H9 (cell line): Measurements from ENCODE around the gene TEX54. TPM values are rescaled to one million over a fixed set of nuclear protein-coding genes. Genes with fewer than 3 reads are reported as not detected.

Source experiments
- DNase-seq: peaks from one replicate; pipeline ENCODE4 v3.0.0-alpha.2; 2017
- H2AFZ ChIP-seq: one replicate; pipeline ENCODE4 v1.6.1; 2013; ENCODE audit warnings: mild to moderate bottlenecking, low read length, control low read depth, moderate library complexity
- H2AK5ac ChIP-seq: 2 replicates; pipeline ENCODE4 v1.6.1; 2013; ENCODE audit warnings: low read length, control low read depth, mixed read lengths; ENCODE audit not compliant: insufficient read length
- H2BK120ac ChIP-seq: one replicate; pipeline ENCODE4 v1.6.1; 2013; ENCODE audit warnings: low read depth, mild to moderate bottlenecking, low read length, control low read depth, inconsistent platforms; ENCODE audit not compliant: poor library complexity, severe bottlenecking
- H2BK12ac ChIP-seq: 2 replicates; pipeline ENCODE4 v1.6.1; 2013; ENCODE audit warnings: low read length, control low read depth, mixed read lengths, low read depth; ENCODE audit not compliant: insufficient read length
- H2BK15ac ChIP-seq: 2 replicates; pipeline ENCODE4 v1.6.1; 2013; ENCODE audit warnings: low read depth, low read length, control low read depth
- H2BK20ac ChIP-seq: one replicate; pipeline ENCODE4 v1.6.1; 2013; ENCODE audit warnings: low read depth, mild to moderate bottlenecking, low read length, control low read depth, inconsistent platforms; ENCODE audit not compliant: poor library complexity, severe bottlenecking
- H2BK5ac ChIP-seq: 2 replicates; pipeline ENCODE4 v1.6.1; 2013; ENCODE audit warnings: low read length, control low read depth, mixed read lengths; ENCODE audit not compliant: insufficient read length
- H3K14ac ChIP-seq: 2 replicates; pipeline ENCODE4 v1.6.1; 2013; ENCODE audit warnings: low read length, control low read depth; ENCODE audit not compliant: insufficient read depth
- H3K18ac ChIP-seq: 2 replicates; pipeline ENCODE4 v1.6.1; 2013; ENCODE audit warnings: low read depth, mild to moderate bottlenecking, mixed read lengths, low read length, control low read depth; ENCODE audit not compliant: insufficient read length
- H3K23ac ChIP-seq: 2 replicates; pipeline ENCODE4 v1.6.1; 2013; ENCODE audit warnings: low read length, control low read depth, mixed read lengths, low read depth; ENCODE audit not compliant: insufficient read length
- H3K23me2 ChIP-seq: 2 replicates; pipeline ENCODE4 v1.6.1; 2013; ENCODE audit warnings: low read depth, mild to moderate bottlenecking, mixed read lengths, low read length, control low read depth; ENCODE audit not compliant: insufficient read length, poor library complexity, severe bottlenecking
- H3K27ac ChIP-seq: 2 replicates; pipeline ENCODE4 v1.5.1; 2013; ENCODE audit warnings: low read length, control low read depth, mixed read lengths, low read depth; ENCODE audit not compliant: insufficient read length
- H3K27me3 ChIP-seq: 2 replicates; pipeline ENCODE4 v1.6.1; 2013; ENCODE audit warnings: low read length, control low read depth, inconsistent platforms; ENCODE audit not compliant: insufficient read depth
- H3K4ac ChIP-seq: 2 replicates; pipeline ENCODE4 v1.6.1; 2013; ENCODE audit warnings: low read depth, mild to moderate bottlenecking, control low read depth, inconsistent platforms, low read length, moderate library complexity
- H3K4me1 ChIP-seq: 2 replicates; pipeline ENCODE4 v1.6.1; 2013; ENCODE audit warnings: low read length, control low read depth, inconsistent platforms; ENCODE audit not compliant: insufficient read depth
- H3K4me2 ChIP-seq: 2 replicates; pipeline ENCODE4 v1.6.1; 2013; ENCODE audit warnings: low read length, control low read depth, mixed read lengths; ENCODE audit not compliant: insufficient read length, insufficient read depth
- H3K56ac ChIP-seq: 2 replicates; pipeline ENCODE4 v1.6.1; 2013; ENCODE audit warnings: low read depth, mild to moderate bottlenecking, mixed read lengths, low read length, control low read depth; ENCODE audit not compliant: insufficient read length
- H3K79me1 ChIP-seq: 2 replicates; pipeline ENCODE4 v1.6.1; 2013; ENCODE audit warnings: low read depth, mild to moderate bottlenecking, moderate library complexity, low read length, control low read depth, inconsistent platforms; ENCODE audit not compliant: insufficient read depth, poor library complexity, severe bottlenecking
- H3K79me2 ChIP-seq: 2 replicates; pipeline ENCODE4 v1.6.1; 2013; ENCODE audit warnings: low read length, control low read depth, inconsistent platforms; ENCODE audit not compliant: insufficient read depth
- H3K9ac ChIP-seq: 2 replicates; pipeline ENCODE4 v1.6.1; 2013; ENCODE audit warnings: low read length, control low read depth, mixed read lengths; ENCODE audit not compliant: insufficient read length; ENCODE audit errors: extremely low read depth
- H3K9me3 ChIP-seq: one replicate; pipeline ENCODE4 v1.6.1; 2013; ENCODE audit warnings: low read depth, low read length, inconsistent platforms; ENCODE audit not compliant: control insufficient read depth
- H3T11ph ChIP-seq: one replicate; pipeline ENCODE4 v1.6.1; 2013; ENCODE audit warnings: mild to moderate bottlenecking, low read length, control low read depth, inconsistent platforms
- H4K20me1 ChIP-seq: one replicate; pipeline ENCODE4 v1.6.1; 2013; ENCODE audit not compliant: control insufficient read depth, insufficient read length, insufficient read depth
- H4K5ac ChIP-seq: 2 replicates; pipeline ENCODE4 v1.6.1; 2013; ENCODE audit warnings: low read depth, mild to moderate bottlenecking, mixed read lengths, low read length, control low read depth; ENCODE audit not compliant: insufficient read length
- H4K8ac ChIP-seq: replicated peaks from 2 replicates; pipeline ENCODE4 v1.6.1; 2013; ENCODE audit warnings: low read length, control low read depth, mixed read lengths, low read depth; ENCODE audit not compliant: insufficient read length
- H4K91ac ChIP-seq: 2 replicates; pipeline ENCODE4 v1.6.1; 2013; ENCODE audit warnings: low read depth, mild to moderate bottlenecking, moderate library complexity, mixed read lengths, low read length, control low read depth; ENCODE audit not compliant: insufficient read length
- H3K27ac Mint-ChIP-seq, 3 experiments: 2 replicates in 2 of 3; 3 replicates in 1 of 3; pipeline ENCODE4 v1.8.0; 2020 to 2021; ENCODE audit warnings: mixed read lengths in 3 of 3, mild to moderate bottlenecking in 1 of 3, moderate library complexity in 1 of 3
- H3K27me3 Mint-ChIP-seq: 2 replicates; pipeline ENCODE4 v1.8.0; 2021; ENCODE audit warnings: low read depth, mild to moderate bottlenecking, moderate library complexity, mixed read lengths
- H3K36me3 Mint-ChIP-seq, 3 experiments: 2 replicates in 2 of 3; 3 replicates in 1 of 3; pipeline ENCODE4 v1.8.0; 2020 to 2021; ENCODE audit warnings: low read depth in 3 of 3, mixed read lengths in 3 of 3; ENCODE audit not compliant: insufficient read depth in 1 of 3
- H3K4me1 Mint-ChIP-seq, 2 experiments: 2 replicates each; pipeline ENCODE4 v1.8.0; 2020; ENCODE audit warnings: mixed read lengths in 2 of 2
- H3K4me3 Mint-ChIP-seq, 2 experiments: 2 replicates in 1 of 2; 3 replicates in 1 of 2; pipeline ENCODE4 v1.8.0; 2020 to 2021; ENCODE audit warnings: mild to moderate bottlenecking in 2 of 2, mixed read lengths in 2 of 2, moderate library complexity in 1 of 2
- H3K9me3 Mint-ChIP-seq, 2 experiments: 2 replicates in 1 of 2; 3 replicates in 1 of 2; pipeline ENCODE4 v1.8.0; 2020; ENCODE audit warnings: mild to moderate bottlenecking in 2 of 2, mixed read lengths in 2 of 2, moderate library complexity in 1 of 2
- WGBS: extraction: QIAGEN DNeasy Blood & Tissue Kit; methylation state at CpG from one replicate; pipeline ENCODE4 v1.1.7; 2013; ENCODE audit warnings: missing lambda C conversion rate, low lambda C conversion rate, mixed read lengths; ENCODE audit not compliant: insufficient read length; ENCODE audit errors: extremely low coverage; 5-methylcytosine and 5-hydroxymethylcytosine counted together
- total RNA-seq: library from RNA; stranded (reverse); gene quantifications from 2 replicates; pipeline ENCODE4 v1.2.1, GENCODE V29; 2021
- TF ChIP-seq, protein P1 (sequence below): fragments of 200-600 bp; sonication (generic); conservative IDR thresholded peaks from 3 replicates; pipeline ENCODE4 v1.8.0; 2021; ENCODE audit warnings: antibody characterized with exemption, mild to moderate bottlenecking

TEX54 gene
- total RNA-seq, 1 experiment from 2014 or later, result 1.2 TPM

DNA sequence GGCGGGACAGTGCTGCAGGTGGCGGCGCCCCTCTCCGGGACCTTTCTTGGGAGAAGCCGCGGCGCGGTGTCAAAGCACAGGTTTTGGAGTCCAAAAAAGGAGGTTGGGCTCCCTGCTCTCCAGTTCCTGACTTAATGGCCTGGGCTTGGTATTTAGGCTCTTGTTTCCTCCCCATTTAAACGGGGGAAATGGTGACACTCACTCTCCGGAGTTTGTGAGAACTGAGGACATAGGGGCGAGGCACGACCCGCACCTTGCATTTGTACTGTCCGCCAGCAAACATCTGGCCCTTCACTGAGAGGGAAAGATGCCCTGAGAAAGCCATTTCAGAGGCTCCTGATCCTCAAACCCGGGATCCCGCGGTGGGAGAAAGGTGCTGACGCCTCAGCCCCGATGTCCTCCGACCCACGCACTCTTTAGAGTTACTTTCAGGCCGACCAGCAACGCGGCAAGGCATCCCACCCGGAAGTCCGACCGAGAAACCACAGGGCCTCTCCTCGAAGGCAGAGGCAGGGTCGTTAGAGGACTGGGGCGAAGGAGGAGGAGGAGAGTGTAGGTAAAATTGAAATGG is 9.6 kb upstream of the TEX54 start:
- peaks cover 18% of the 10 kb centered on the region for H3K23me2 ChIP-seq
- peak overlapping the region; percentile 48 for H3T11ph ChIP-seq
- H3K18ac ChIP-seq, result peak overlapping the region; percentile 91
- peak overlapping the region; percentile 63 for H3K4me2 ChIP-seq
- DNase-seq, result peak; percentile 64
- H3K27me3 ChIP-seq, result no peaks in the 10 kb centered on the region
- H2BK20ac ChIP-seq, result peak overlapping the region; percentile 83
- H4K8ac ChIP-seq, result no peak overlapping the region
- H3K4me1 ChIP-seq, result no peaks in the 10 kb centered on the region
- Mint-ChIP-seq H3K4me1 (peaks cover 11 to 19% of the 10 kb centered on the region in 2 experiments), H3K27ac (no peak overlapping the region), H3K27me3 (no peaks in the 10 kb centered on the region; the same call in 1 of the 2 replicates), H3K4me3 (no peak overlapping the region), H3K36me3 (peaks cover 7 to 14% (median 14%) of the 10 kb centered on the region in 3 experiments; a peak in 6 of 7 replicates), H3K9me3 (peaks cover 4 to 14% of the 10 kb centered on the region in 2 experiments)
- H2AFZ ChIP-seq, result no peak overlapping the region
- no CpG with 5 or more reads among the region's 30 CpGs for WGBS
- peak overlapping the region; percentile 74 for H2BK120ac ChIP-seq
- H2BK5ac ChIP-seq, result no peak overlapping the region
- no peak overlapping the region for H2AK5ac ChIP-seq
- TF ChIP-seq, protein P1, sequence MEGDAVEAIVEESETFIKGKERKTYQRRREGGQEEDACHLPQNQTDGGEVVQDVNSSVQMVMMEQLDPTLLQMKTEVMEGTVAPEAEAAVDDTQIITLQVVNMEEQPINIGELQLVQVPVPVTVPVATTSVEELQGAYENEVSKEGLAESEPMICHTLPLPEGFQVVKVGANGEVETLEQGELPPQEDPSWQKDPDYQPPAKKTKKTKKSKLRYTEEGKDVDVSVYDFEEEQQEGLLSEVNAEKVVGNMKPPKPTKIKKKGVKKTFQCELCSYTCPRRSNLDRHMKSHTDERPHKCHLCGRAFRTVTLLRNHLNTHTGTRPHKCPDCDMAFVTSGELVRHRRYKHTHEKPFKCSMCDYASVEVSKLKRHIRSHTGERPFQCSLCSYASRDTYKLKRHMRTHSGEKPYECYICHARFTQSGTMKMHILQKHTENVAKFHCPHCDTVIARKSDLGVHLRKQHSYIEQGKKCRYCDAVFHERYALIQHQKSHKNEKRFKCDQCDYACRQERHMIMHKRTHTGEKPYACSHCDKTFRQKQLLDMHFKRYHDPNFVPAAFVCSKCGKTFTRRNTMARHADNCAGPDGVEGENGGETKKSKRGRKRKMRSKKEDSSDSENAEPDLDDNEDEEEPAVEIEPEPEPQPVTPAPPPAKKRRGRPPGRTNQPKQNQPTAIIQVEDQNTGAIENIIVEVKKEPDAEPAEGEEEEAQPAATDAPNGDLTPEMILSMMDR, result no peak
- H3K27ac ChIP-seq, result peak overlapping the region; percentile 80
- H4K20me1 ChIP-seq, result no peaks in the 10 kb centered on the region
- H3K9ac ChIP-seq, result peak overlapping the region; percentile 50
- no peak overlapping the region for H4K91ac ChIP-seq
- H2BK12ac ChIP-seq, result no peak overlapping the region
- peak overlapping the region; percentile 92 for H3K14ac ChIP-seq
- no peak overlapping the region; the same call in 1 of the 2 replicates for H2BK15ac ChIP-seq
- H4K5ac ChIP-seq, result no peak overlapping the region
- H3K79me1 ChIP-seq, result peaks cover 3% of the 10 kb centered on the region
- H3K23ac ChIP-seq, result no peak overlapping the region
- peaks cover 9% of the 10 kb centered on the region; the same call in 1 of the 2 replicates for H3K79me2 ChIP-seq
- H3K9me3 ChIP-seq, result no peaks in the 10 kb centered on the region
- H3K4ac ChIP-seq, result peak overlapping the region; percentile 24; the same call in 1 of the 2 replicates
- no peak overlapping the region for H3K56ac ChIP-seq
